NCI-H2196 (cell line): ENCODE data around the gene RRBP1.

Experiments
- DNase-seq: peaks from one replicate; lab custom pipeline; 2025; ENCODE audit not compliant: unreplicated experiment; lab: John Stamatoyannopoulos, UW

Gene RRBP1

DNA sequence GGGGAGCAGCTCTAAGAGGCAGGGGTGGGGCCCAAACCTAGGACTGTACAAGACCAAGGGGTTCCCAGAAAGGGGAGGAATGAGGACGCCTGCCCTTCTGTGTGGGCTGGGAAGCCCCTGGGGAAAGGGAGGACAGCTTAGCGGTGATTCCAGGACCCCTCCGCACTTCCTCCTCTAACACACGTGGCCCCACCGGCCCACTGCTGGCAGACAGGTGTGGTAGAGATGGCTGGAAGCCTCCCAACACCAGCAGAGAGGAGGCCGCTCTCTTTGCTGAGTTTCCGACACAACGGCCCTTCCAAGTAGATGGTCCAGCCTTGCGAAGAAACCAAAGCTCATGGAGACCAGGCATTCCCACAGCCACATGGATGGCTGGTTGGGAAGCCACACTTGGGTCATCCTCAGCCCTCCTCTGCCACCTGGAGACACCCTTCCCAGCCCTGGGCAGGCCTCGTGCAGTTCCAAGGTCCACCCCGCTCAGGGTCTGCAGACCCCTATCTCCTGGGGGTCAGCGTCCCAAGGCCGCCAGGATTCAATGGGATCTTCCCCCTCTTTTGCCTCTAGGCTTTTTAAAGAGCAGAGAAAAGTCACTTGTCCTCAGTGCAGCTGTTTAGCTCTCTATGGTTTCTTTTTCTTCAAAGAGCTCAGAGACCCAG, 43.9 kb downstream of the RRBP1 start:
- no peak for DNase-seq

- DNase-seq = no peak
Measured at GRCh38 chr20:17637413-17637780, 44.6 kb downstream of the RRBP1 start.

GRCh38 chr20:17636523-17637412, 45.3 kb downstream of the RRBP1 start:
- no peak for DNase-seq

- no peak for DNase-seq
Measured at GRCh38 chr20:17635332-17636244, 46.5 kb downstream of the RRBP1 start.

- no peak for DNase-seq
Measured at GRCh38 chr20:17634661-17635331, 47.2 kb downstream of the RRBP1 start.

DNA sequence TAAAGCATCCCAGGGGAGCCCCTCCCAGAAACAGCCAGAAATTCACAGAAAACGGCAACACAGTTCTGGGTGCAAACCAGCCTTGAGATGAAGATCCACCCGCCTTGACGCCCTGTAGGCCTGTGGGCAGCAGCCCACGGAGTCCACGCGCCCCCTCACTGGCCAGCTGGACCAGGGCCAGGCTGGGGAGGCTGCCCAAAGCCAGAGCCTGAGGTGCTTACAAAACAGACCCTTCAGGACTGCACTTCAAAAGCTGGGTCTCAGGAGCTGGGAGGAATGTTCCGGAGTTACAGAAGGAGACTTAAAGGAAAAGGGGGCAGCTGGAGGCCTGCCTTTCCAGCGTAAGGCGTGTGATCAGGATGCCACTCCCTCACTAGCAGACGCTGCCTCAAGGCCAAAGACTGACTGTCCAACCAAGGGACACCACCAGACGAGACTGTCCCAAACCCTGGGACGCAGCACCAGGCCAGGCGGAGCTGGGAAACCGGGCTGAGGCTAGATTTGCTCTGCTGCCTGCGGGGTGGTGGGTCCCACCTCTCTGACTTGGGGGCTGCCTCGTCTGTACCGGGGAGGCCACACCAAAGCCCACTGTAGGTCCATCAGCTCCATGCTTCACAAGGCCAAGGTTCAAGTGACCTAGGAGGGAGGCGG, 48.1 kb downstream of the RRBP1 start:
- DNase-seq = no peak

DNA sequence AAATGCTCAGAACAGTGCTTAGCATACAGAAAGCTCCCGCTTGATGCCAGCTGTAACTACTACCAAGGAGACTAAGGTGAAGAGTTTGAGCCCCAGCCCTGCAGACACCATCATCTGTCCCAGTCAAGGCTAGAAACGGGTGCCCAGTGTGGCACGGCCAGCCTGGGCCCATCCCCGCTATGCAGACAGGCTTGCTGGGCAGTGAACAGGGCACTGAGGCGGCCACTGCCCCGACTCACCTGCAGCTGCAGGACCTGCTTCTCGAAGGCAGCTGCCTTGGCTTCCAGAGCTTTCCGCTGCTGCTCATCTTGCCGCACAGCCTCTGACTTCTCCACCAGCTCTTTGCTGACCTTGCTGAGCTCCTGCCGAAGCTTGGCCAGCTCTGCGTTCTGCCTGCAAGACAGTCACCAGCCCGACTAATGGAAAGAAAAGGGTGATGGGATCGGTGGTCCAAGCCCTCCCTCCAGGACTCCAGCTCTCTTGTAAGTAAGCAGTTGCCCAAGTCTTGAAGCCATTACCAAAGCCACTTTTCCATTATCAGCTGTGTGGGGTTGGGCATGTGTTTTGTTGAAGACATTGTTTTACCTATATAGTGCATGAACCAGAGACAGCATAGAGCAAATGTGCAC, 48.7 kb downstream of the RRBP1 start:
- DNase-seq = no peak

- no peak for DNase-seq
Measured at GRCh38 chr20:17631576-17632319, 50.3 kb downstream of the RRBP1 start.

GRCh38 chr20:17630806-17631195, 51.2 kb downstream of the RRBP1 start:
- no peak for DNase-seq

DNA sequence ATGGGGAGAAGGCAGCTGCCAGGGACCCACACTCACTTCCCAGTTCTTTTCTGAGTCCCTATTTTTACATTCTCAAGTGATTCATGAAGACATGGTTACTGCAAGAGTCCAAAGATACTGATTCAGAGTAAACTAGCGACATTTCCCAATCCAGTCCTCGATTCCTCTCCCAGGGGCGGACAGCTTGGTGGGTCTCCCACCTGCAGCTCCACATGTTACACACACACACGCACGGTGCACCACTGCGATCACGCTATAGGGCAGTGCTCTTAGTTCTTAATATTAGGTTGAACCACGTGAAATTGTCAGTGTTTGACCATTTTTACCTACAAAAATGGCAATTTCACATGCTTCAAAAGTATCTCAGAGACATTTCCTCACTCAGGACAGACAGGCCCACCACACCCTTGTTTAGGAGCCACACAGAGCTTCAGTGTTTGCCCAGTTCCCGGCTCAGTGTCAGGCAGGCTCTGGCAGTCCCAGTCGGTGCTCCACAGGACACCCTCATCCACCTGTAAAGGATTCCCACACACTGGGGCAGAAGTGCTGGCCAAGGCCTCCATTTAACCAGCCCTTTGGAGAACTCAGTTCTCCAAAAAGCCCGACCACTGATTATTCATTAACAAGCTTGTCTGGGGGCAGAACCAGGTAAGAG, 51.8 kb downstream of the RRBP1 start:
- no peak for DNase-seq

GRCh38 chr20:17629678-17630089, 52.4 kb downstream of the RRBP1 start:
- no peak for DNase-seq

- no peak for DNase-seq
Measured at GRCh38 chr20:17629025-17629424, 53.0 kb downstream of the RRBP1 start.

DNA sequence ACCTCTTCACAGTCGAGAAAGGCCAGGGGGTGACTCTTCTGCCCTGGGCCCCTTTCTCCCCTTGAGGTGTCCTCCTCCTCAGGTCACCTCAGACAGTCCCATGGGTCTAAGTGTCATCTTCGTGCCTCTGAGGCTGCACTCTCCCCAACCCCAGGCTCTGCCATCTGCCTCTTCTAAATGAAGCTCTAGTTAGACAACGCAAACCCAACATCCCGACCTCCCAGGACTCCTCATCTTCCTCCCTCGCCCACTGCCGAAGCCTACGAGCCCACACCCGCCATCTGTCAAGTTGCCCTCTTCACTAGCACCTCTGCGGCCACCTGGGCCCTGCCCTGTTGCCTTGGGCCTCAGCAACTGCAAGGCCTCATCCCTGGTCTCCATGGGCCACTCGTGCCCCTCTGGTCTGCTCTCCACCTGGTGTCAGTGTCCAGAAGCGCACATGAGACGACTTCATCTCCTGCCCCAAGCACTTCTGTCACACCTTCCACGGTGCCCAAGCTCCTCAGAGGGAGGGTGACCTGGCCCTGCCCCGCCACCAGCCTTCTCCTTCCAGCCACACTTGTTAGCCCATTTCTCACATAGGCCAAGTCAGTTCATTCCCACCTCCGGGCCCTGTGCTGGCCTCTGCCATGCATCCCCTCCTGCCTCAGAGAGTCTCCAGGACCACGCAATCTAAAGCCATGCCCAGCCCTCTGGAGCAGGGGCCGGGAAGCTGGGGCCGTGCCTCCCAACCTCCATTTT, 53.8 kb downstream of the RRBP1 start:
- DNase-seq = no peak

- no peak for DNase-seq
Measured at GRCh38 chr20:17627101-17627955, 54.7 kb downstream of the RRBP1 start.

DNA sequence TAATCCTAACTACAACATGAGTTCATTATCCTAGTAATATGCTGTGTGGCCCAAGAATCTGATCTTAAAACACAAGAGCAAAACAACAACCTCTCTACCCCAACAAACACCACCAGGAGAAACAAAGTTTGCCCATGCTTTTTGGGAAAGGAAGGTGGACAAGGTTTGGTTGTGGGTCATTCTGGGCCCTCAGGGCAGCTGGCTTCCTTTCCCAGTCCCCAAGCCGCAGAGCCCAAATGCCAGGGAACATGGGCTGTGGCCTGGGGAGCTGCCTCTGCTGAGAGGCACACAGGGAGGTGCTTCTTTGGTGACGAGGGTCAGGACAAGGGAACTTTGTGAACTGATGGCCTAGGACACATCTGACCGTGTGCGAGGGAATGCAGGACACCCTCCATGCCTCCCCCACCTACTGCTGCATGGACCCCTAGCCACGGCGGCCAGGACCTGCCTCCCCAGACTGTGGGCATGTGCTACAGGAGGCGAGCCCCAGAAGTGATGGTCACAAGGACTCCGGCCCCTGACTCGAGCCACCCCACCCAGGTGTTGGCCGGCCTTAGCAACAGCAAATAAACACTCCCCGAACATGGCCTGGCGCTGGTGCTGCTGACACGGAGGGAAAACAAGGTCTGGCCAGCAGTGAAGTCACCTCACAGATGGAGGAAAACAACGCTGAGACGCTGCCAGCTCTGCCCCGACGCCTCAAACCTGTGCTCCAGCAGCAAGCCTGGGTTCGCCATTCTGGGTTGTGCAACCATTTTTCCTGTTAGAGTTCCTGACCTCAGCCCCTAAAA, 55.6 kb downstream of the RRBP1 start:
- no peak for DNase-seq
